HG02571 (cell line): ENCODE measurements around the gene ACAN.

Experiments
- ATAC-seq: cut with Tn5 transposase; IDR thresholded peaks from one replicate; pipeline ENCODE4 v1.9.1; 2021; ENCODE audit warnings: mild to moderate bottlenecking, moderate library complexity; ENCODE audit not compliant: unreplicated experiment

The ACAN gene

DNA sequence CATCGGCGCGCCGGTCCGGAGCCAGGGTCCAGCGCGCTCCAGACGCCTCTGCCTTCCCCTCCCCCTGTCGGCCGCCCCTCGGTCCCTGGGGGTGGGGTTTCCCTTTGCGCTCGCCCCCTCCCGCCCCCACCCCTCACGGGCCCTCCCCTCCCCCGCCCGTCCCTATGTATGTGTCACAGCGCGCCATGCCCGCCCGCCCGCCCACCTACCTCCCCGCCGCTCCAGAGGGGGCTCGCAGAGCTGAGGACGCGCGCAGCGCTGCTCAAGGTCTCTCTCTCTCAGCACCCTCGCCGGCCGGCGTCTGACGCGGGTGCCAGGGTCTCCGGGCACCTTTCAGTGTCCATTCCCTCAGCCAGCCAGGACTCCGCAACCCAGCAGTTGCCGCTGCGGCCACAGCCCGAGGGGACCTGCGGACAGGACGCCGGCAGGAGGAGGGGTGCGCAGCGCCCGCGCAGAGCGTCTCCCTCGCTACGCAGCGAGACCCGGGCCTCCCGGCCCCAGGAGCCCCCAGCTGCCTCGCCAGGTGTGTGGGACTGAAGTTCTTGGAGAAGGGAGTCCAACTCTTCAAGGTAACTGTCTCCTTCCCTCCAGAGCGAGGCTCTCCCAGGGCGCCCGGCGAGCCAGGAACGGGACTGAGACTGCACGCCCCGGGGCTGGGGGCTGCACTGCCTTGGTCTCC lies at the start of gene ACAN:
Gene ACAN (plus strand): TSS at position 196 of the 679 bp plus-strand sequence. CDS start 32,771 bp downstream, outside the sequence.
- ATAC-seq = no peak

DNA sequence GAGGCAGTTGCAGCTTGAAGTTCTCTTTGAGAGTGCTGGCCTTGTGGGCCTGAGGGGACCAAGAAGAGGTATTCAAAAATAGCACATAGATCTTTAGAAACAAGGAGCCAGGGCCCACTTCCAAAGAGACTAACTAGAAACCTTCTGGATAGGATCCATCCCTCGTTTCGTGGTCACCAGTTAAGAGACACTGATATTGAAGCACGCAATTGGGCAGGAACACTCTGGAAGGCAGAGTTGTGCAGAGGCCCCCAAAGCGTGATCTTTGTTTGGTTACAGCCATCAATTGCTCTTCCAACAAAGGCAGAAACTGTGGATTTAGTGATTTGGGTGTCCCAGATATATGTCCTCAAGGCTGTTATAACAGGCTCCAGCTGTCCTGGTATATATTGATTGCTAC lies 46.7 kb upstream of the ACAN start:
- no peak for ATAC-seq

DNA sequence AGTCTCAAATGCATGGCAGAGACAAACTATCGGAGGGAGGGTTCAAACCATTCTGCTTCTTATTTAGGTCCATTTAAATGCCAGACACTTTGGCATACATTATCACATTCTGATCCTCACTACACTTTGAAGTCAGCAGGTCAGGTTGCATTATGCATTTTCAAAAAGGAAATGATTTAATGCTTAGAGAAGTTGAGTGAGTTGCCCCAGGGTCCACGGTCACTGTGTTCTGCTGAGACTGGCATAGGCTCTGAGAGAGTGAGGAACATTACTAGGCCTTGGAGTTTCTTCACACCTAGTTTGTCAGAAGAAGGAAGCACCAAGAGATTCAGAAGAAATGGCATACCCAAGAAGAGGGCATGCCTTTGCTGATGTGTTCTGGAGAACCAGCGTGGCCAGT lies 46.3 kb upstream of the ACAN start:
- ATAC-seq = no peak

DNA sequence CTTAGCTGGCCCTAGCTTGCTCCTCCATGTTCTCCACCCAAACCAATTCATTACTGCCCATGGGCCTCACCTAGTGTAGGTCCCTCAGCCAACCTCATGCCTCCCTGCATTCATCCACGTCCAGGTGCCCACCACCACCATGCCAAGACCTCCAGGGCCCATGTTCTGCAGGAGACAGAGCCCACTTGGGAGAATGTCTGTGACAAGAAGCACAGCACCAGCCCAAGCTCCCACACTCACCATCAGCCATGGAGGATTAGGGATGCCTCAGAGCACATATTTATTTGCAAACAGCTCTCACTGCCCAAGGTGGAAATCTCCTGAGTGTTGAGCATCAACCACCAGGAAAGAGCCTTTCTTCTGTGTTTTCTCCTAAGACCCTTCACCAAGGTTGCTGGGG lies 43.4 kb upstream of the ACAN start:
- no peak for ATAC-seq

DNA sequence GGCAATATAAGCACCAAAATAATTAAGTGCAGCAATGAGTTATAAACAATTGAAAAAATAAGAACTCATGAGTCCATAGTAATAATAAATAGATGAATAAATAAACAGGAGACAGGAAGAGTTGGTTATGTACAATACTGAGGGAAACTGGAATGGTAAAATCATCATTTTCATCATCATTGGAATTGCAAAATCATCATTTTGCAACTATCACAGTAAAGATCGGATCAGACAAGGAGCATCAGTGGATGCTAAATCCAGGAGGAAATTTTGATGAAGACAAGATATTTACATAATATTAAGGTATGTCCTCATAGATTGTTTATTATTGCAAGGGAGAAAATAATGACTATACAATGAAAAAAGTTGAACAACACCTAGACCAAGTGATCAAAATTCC lies 38.8 kb upstream of the ACAN start:
- ATAC-seq = no peak

DNA sequence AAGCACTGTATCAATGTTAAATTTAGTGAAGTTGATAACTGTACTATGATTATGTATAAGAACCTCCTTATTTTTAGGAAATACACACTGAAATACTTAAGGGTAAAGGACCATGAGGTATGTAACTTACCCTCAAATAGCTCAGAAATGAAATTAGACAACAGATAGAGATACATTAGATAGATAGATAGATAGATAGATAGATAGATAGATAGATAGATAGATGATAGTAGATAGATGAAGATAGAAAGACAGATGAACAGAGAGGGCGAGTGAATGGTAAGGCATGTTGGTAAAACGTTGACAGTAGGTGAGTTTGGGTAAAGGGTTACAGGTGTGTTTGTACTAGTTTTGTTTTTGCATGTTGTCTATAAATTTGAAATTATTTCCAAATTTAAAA lies 38.0 kb upstream of the ACAN start:
- no peak for ATAC-seq

DNA sequence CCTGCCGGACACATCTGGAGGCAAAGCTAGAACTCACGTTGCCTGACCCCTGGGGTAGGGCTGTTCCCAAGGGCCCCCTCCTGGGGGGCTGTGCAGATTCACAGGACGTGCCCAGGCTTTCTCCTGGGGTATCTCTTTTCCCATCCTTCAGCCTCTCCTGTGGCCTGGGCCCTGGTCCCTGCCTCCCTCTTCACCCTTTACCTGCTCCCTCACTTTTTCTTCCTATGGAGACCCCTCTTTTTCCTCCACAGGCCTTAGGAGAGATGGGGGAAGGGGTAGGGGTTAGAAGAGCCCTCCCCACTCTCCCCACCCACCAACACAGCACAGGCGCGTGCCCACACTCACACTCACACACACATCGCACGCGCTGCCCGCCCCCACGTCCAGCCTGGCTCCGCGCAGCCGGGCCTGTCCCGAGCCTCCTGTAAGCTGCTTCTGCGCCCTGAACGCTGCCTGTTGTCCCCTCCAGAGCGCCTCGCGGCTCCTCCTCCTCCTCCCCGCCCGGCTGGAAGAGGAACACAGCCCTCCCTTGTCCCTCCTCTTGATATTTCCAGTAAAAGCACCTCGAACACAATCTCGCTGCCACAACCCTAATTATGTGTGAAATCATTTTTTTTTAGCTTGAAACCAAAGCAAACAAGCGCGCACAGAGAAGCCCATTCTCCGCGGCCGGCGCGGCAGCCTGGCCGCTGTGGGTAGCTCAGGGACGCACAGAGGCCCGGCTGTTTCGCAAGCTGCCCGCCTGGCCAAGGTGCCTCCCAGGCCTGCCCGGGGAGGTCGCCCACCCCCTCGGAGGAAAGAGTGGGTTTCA lies 33.9 kb upstream of the ACAN start:
- no peak for ATAC-seq

DNA sequence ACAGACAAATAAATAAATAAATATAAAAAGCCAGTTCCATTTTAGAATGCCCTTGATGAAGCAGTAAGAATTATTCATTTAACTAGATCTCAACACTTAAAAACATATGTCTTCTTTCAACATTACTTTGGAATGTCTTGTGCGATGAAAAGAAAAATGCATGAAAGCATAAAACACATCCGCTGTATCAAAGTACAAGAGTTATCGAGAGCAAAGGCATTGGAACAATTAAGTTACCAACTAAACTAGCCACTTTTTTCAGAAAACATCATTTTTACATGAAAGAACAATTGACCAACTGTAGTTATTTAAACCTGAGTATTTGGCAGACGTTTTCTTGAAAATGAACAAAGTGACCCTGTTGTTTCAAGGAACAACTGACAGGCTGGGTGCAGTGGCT lies 27.5 kb upstream of the ACAN start:
- ATAC-seq = no peak

DNA sequence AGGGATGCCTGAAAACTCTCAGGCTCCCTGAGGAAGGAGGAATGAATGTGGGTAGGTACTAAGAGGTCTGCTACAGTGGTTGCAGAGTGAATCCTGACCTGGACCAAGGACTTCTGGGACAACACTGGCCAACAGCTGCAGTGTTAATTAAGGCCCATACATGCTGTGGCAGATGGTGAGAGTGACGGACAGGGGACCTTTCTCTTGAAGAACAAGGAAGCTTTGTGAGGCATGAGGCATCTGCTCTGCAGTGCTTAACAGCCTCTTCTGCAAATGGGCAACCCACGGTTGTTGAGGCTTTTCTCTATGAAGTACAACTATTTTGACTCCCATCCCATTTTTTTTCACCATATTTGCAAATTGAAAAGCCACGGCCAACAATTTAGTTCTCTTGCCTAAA lies 26.6 kb upstream of the ACAN start:
- ATAC-seq = no peak

DNA sequence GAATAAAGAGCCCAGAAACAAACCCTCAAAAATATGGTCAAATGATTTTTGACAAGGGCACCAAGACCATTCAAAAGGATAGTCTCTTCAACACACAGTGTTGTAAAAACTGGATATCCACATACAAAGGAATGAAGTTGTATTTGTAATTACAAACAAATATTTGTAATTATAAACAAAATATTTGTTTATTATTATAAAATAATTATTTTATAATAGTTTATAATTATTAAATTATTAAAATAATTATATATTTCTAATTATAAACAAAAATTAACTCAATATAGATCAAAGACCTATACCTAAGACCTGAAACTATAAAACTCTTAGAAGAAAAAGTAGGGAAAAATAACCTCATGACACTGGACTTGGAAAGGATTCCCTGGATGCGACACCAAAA lies 23.3 kb upstream of the ACAN start:
- ATAC-seq = no peak

DNA sequence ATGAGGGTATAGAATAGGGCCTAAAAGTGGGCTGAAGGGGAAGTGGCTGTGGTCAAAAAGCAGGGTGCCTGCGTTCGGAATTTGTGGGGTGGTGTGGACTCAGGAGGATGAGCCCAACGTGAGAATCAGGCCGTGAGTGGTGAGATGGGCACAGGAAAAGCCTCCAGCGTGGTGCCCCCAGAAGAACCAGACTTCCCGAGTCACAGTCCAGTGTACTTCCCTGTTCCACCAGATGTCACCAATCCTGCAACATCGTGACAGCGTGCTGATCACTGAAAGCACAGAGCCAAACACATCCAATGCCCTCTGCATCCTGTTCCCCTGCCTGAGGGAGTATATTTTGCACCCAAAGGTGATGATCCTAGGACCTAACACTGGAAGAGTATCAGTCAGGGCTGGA lies 20.8 kb upstream of the ACAN start:
- ATAC-seq = no peak

DNA sequence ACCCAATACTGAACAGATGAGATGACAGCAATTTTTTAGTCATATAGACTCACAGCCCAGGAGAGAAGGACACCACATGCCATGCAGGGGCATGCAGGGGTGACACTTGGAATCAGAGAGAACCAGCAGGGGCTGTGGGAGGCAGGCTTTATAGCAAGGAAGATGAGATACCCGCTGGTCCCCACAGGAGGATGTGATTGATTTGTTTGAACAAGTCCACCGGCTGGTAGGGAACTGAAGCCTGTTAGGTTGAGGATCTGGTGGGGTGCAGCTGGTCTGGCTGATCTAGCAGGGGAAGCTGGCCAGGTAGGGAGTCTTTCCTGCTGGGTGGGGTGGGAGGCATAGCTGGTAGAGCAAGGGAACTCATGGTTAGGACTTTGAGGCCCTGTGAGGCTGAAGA lies 18.0 kb upstream of the ACAN start:
- ATAC-seq = no peak

DNA sequence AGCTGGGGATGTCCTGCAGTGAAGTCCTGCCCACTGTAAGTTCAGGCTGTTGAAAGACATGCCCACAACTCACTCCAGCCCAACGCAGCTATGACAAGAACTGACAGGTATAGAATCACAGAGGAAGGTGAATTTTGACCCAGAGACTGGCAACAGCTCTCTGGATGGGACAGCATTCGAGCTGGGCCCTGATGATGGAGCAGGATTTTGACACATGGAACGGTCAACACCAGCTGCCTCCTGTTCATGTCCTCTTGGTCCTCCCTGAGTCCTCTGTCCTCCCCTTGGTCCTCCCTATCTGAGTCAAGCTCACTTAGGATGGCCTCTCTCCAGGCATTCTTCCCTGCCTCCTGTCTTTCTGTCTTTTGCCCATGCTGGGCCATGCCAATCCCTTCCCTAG lies 15.2 kb upstream of the ACAN start:
- ATAC-seq = no peak

DNA sequence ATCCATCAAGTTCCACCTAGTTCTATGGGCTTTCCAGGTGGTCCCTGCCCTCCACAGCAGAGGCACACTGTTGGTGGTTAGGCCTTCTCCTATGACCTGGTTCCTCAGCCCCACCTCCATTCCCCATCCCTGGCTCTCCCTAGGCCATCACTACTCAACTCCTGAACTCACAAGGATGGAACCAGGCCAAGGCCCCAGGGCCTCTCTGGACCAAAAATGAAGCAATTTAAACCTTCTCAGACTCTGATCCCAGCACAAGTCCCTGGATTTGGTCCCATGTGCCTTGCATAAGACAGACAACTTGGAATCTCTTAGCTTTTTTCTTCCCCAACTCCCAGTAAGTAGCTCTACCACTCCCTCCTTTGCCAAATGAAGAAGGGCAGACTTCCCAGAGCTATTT lies 14.4 kb upstream of the ACAN start:
- no peak for ATAC-seq

DNA sequence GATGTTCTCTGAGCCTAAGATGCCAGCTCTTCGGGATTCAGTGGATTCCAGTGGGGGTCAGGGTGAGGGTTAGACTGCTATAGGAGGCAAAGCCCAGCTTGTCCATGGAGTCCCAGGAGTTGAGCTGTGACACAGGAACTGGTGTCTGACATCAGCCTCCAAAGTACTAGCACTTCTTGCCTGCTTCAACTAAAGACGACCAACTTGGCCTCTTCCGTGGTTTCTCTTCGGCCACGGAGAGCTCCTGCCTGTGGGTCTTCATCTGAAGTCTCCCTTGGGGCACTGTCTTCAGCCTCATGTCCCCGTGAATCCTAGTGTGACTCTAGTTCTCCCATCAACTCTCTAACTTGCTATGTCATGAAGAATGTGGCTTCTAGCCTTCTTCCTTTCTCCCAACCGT lies 12.8 kb upstream of the ACAN start:
- ATAC-seq = no peak

DNA sequence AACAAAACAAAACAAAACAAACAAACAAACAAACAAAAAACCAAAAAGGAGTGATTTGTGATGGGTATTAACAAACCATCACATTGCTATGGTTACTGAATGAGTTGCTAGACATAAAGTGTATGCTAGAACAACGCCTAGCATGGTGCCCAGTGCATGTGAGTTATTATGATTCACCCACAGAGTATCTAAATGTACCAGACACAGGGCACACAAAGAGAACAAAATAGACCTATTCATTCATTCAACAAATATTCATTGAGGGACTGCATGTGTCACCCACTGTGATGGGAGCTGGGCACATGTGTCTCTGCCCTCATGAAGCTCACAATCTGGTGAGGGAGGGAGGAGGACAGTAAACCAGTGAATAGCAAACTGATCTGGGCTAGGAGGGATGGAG lies 11.6 kb upstream of the ACAN start:
- no peak for ATAC-seq

DNA sequence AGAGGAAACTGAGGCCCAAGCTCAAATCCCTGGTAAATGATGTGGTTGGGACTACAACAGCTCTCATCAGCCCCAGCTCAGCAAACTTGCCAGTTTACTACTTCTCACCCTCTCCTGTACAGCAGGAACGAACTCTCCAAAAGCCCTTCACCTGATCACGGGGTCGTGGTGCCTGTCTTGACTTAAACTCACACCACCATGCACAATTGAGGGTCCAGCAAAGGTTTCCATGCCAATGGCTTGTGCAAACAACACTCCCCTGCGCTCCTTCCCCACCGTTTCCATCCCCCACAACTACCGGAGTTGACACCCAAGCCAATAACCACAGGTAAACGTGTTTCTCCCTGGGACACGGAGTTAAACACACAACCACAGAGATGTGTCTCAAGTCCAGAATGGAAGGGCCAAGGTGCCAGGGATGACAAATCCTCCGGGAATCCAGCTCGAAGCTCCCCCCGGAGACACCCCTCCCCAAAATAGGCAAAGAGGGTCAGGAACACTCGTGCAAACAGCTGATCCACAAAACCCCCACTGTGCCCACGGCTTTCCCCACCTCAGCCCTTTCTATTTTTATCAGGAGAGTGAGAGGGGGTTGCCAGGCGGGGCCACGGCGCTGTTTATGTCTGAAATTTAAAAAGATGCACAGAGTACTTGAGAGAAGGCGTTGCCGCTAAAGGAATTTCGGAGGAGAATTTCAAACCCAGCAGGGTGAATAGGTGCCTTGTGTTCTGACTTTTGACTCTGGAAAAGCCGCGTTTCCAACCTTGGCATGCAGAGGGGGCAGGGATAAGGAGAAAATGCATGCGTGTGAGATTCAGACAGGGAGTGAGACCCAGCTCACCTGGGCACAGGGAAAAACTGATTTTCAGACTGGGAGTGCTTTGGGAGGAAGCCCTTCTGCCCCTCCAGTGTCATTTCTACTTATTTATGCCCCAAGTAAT lies 10.6 kb upstream of the ACAN start:
- no peak for ATAC-seq

DNA sequence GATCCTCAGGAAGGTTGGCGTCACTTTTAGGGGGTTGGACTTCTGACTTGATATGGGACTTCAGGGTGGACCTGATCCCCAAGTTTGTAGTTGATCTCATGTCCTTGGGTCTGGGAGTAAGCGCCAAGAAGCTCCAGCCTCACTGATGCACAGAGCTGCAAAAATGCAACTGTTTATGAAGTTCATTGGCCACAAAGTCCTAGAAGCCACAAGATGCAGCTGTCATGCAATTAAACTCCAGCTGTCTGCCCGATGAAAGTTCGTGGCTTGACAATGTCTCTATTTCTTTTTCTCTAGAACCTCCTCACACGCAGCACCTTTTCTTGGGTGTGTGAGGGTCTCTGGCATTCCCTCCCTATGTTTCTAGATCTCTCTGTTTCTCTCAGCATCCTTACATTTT lies 9.2 kb upstream of the ACAN start:
- no peak for ATAC-seq

DNA sequence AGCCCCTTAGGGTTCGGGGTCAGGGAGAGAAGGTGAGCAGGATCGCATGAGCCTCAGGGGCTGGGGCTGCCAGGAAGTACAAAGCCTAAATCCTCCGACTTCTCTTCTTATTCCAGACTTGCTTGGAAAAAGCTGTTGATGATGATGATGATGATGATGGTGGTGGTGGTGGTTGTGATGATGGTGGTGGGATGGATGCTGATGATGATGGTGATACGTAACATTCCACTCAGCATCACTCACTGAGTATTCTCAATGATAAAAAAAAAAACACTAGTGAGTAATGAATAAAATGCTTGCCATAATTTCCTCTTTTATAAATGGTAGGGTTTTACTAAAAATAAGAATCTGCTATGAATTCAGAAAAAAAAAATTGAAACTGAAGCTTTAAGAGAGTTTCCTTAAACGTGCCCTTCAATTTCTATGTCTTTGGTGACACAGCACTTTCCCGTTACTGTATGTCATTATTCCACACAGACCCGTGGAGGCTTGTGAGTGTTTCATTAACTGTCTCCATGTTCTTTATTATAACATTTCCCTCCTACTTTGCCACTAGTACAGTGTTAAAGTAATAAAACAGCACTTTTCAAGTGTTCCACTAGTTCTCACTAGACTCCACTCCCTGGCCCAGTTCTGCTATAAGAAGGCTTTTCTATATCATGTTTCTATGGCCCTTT lies 5.4 kb upstream of the ACAN start:
- ATAC-seq = no peak

DNA sequence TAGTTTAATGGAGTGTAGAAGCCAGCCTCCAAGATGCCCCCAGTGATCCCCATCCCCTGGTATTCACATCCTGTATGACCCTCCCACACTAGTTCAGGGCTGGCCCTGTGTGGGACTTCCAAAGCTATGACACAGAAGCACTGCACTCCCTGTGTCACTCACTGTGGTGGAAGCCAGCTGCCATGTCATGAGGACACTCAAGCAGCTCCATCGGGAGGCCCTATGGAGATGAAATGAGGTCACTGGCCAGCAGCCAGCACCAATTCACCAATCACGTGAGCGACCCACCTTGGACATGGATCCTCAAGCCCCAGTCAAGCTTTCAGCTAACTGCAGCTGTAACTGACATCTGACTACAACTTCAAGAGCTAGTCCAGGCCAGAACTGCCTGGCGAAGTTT lies 3.9 kb upstream of the ACAN start:
- no peak for ATAC-seq

DNA sequence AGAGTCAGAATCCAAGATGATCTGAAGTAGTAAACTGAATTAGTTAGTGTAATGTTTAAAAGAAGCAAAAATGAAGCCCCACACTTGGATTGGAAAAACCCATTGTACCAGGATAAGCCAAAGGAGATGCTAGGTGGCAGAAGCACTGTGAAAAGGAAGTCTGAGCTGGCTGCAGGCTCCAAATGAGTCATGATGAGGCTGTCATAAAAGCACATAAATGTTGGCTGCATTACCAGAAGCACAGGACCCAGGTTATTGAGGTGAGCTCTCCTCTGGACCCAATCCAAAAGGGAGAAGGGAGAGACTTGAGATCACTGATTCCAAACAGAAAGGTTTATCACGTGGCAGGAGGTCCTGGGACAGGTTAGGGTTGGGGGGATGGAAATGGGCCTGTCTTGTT lies 3.2 kb upstream of the ACAN start:
- no peak for ATAC-seq
